Heart left ventricle (tissue), 13 donors: ENCODE data around the gene ATP6V1G2.

ENCODE experiments used
- CTCF ChIP-seq, 12 donors: fragments of 200-600 bp; sonication (generic) in 4 of 12; IDR thresholded peaks; one replicate each; pipeline versions ENCODE4 v1.5.0 to v1.8.0; 2018 to 2022; ENCODE audit warnings: antibody characterized with exemption in 12 of 12, mild to moderate bottlenecking in 5 of 12
- POLR2A ChIP-seq, 2 donors: fragments of 450-650 bp; IDR thresholded peaks; one replicate each; pipeline ENCODE4 v1.6.1; 2017; ENCODE audit warnings: antibody characterized with exemption in 2 of 2, mild to moderate bottlenecking in 2 of 2, moderate library complexity in 2 of 2
- donor health status: ischemic (EF 13 %, LVEDD 7.1; RV severe dilation, severe dysfunction).
- donor health status: DM: no; HTN: yes; CAD: no.
- donor health status: DM: no; HTN: no; CAD: no.
- donor health status: ischemic (EF 25% LVEDD 6.9; RV normal size, moderate dysfunction).
- donor health status: ischemic (EF 25% LVEDD 5.7; RV mildly dilated, moderate dysfunction).
- donor health status: ischemic (EF 35%, LVEDD 5.7; RV mildly dilated, moderate dysfunction).
- donor health status: nonischemic (EF 11% LVEDD 7.7; RV severe dilation, severe dysfunction).
- donor health status: DM: yes; HTN: yes; CAD: no.
- donor health status: PGD.
- donor health status: ischemic (EF 29% LVEDD 5.4; RV normal size, mild dysfunction).
- donor health status: nonischemic (EF 23%, LVEDD 6.1; RV moderate dilation, normal function).

- TF ChIP-seq CTCF (IDR thresholded peaks at IDR 0.05) (no peak), POLR2A (IDR thresholded peaks at IDR 0.05) (no peak)
Observed at GRCh38 chr6:31543639-31544038, 2.8 kb downstream of the ATP6V1G2 start.
